Tibial artery (tissue), 4 donors: ENCODE measurements around the gene FMO2.

Experiments
- DNase-seq, 2 donors: peaks; one replicate each; pipeline ENCODE4 v3.0.0-alpha.2; 2019
- H3K27ac ChIP-seq, 2 donors: fragments of 200-600 bp; sonication (generic) in 1 of 2; 1 replicate in 1 of 2; 2 replicates in 1 of 2; pipeline ENCODE4 v1.5.1; 2018 to 2019; ENCODE audit warnings: mild to moderate bottlenecking in 1 of 2
- H3K27me3 ChIP-seq, 2 donors: fragments of 200-600 bp; sonication (generic) in 1 of 2; one replicate each; pipeline versions ENCODE4 v1.5.1 to v1.6.0; 2016 to 2019
- H3K36me3 ChIP-seq, 3 donors: fragments of 200-600 bp; sonication (generic) in 2 of 3; one replicate each; pipeline ENCODE4 v1.5.1; 2016 to 2019; ENCODE audit warnings: mild to moderate bottlenecking in 2 of 3
- H3K4me1 ChIP-seq, 4 donors: fragments of 200-600 bp; sonication (generic) in 2 of 4; 1 replicate in 3 of 4; 2 replicates in 1 of 4; pipeline ENCODE4 v1.5.1; 2016 to 2019
- H3K4me3 ChIP-seq, 2 donors: fragments of 200-600 bp; sonication (generic) in 1 of 2; 1 replicate in 1 of 2; 2 replicates in 1 of 2; pipeline ENCODE4 v1.5.1; 2018 to 2019; ENCODE audit warnings: mild to moderate bottlenecking in 2 of 2
- H3K9me3 ChIP-seq, 3 donors: fragments of 200-600 bp; sonication (generic) in 1 of 3; one replicate each; pipeline ENCODE4 v1.5.1; 2016 to 2019
- CTCF ChIP-seq, 2 experiments: fragments of 200-600 bp in 1 of 2; fragments of 450-650 bp in 1 of 2; IDR thresholded peaks; one replicate each; pipeline ENCODE4 v1.5.1; 2017 to 2019; ENCODE audit warnings: antibody characterized with exemption in 2 of 2, mild to moderate bottlenecking in 1 of 2, moderate library complexity in 1 of 2
- intact Hi-C: fragments of 100-400 bp; cut with DNase I; formaldehyde crosslinking; loops from one replicate; pipeline ENCODE4 v1.15.0; 2023; ENCODE audit warnings: low total_unique reads

FMO2 gene

DNA sequence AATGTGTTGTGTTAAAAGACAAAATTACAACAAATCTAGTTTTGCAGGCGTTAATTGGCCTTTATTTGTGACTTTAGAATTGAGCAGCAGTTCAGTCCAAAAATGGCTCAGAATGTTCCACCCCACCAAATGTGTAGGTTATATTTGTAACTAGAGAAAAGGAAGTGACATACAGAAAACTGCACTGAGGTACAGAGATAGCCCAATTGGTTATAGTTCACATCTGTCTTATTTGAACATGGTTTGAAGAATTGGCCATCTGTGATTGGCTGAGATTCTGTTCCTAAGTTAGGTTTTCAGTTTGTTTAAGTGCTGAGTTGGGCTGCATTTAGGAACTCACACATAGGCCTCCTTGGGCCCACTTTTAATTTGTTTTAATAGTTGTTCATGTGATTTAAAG, 12.0 kb upstream of the FMO2 start:
- Histone ChIP-seq H3K36me3 (no peaks in the 10 kb centered on the region), H3K4me1 (no peaks in the 10 kb centered on the region), H3K4me3 (no peak overlapping the region), H3K27ac (no peak overlapping the region), H3K27me3 (no peaks in the 10 kb centered on the region), H3K9me3 (no peaks in the 10 kb centered on the region)
- no peak for DNase-seq
- TF ChIP-seq CTCF (IDR thresholded peaks at IDR 0.05) = no peak
- intact Hi-C loops = no loop called here

GRCh38 chr1:171174560-171175294, 10.4 kb upstream of the FMO2 start:
- Histone ChIP-seq H3K9me3 (no peaks in the 10 kb centered on the region), H3K36me3 (no peaks in the 10 kb centered on the region), H3K27ac (no peak overlapping the region), H3K4me3 (no peak overlapping the region), H3K4me1 (no peaks in the 10 kb centered on the region), H3K27me3 (no peaks in the 10 kb centered on the region)
- TF ChIP-seq CTCF (IDR thresholded peaks at IDR 0.05) = no peak
- intact Hi-C loops = no loop called here
- DNase-seq = no peak

DNA sequence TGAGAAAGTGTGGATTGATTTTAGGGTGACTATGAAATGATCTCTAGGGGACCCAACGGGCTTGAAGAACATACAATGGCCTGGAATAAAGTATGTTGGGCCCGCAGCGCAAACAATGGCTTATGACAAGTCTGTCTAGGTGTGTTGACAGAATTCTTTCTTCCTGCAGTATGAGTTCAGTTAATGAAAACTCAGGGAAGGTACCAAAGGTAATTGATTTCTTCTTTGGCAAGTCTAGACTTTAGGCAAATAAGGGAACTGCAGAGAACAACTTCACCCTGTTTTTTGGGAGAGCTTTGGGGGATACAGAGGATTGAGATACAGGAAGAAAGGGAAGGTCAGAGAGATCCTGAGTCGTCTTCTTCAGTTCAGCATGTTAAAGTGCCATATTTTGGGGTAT, 7.8 kb upstream of the FMO2 start:
- no peak for TF ChIP-seq CTCF (IDR thresholded peaks at IDR 0.05)
- no peak for DNase-seq

GRCh38 chr1:171179318-171180227, 5.5 kb upstream of the FMO2 start:
- no peak for DNase-seq
- Histone ChIP-seq H3K36me3 (no peaks in the 10 kb centered on the region), H3K4me3 (no peak overlapping the region), H3K27ac (no peak overlapping the region), H3K4me1 (peaks cover 0 to 5% (median 0%) of the 10 kb centered on the region in 4 donors), H3K9me3 (no peaks in the 10 kb centered on the region), H3K27me3 (no peaks in the 10 kb centered on the region)
- intact Hi-C loops = no loop called here
- TF ChIP-seq CTCF (IDR thresholded peaks at IDR 0.05) = no peak

More for the DNA sequence above, 7.8 kb upstream of the FMO2 start:
- Histone ChIP-seq H3K36me3 (no peaks in the 10 kb centered on the region), H3K27ac (no peak overlapping the region), H3K9me3 (no peaks in the 10 kb centered on the region), H3K27me3 (no peaks in the 10 kb centered on the region), H3K4me3 (no peak overlapping the region), H3K4me1 (no peaks in the 10 kb centered on the region)
- intact Hi-C loops = no loop called here

DNA sequence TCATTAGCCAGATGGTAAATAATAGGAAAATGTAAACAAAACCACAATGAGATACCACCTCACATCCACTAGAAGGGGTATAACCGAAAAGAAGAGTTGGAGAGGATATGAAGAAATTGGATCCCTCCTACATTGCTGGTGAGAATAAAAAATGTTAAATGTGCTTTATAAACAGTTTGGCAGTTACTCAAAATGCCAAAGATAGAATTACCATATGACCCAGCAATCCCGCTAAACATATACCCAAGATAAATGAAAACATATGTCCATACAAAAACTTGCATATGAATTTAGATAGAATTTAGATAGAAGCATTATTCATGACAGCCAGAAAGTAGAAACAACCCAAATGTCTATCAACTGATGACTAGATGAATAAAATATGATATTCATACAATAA, 4.4 kb upstream of the FMO2 start:
- Histone ChIP-seq H3K4me1 (peaks cover 0 to 9% (median 0%) of the 10 kb centered on the region in 4 donors), H3K27ac (no peak overlapping the region), H3K4me3 (no peak overlapping the region), H3K27me3 (no peaks in the 10 kb centered on the region), H3K9me3 (no peaks in the 10 kb centered on the region), H3K36me3 (no peaks in the 10 kb centered on the region)
- no peak for DNase-seq
- intact Hi-C loops = no loop called here
- no peak for TF ChIP-seq CTCF (IDR thresholded peaks at IDR 0.05)
